Activated CD8-positive, alpha-beta T cell treated with anti-CD3 and anti-CD28 coated beads for 36 hours (primary cell): ENCODE results near the gene ATP5ME. TPM values are rescaled to one million over a fixed set of nuclear protein-coding genes. Genes with fewer than 3 reads are reported as not detected.

Experiments used
- ATAC-seq: fragments of 200-7000 bp; cut with Tn5 transposase; one replicate; pipeline ENCODE4 v1.10.0; 2021; ENCODE audit warnings: mild to moderate bottlenecking, moderate library complexity
- CTCF ChIA-PET: fragments of 350-600 bp; sonication (Branson Sonifier 250); formaldehyde crosslinking; loops from one replicate; lab custom pipeline; 2021; ENCODE audit warnings: antibody characterized with exemption; lab: Charles Lee
- POLR2A ChIA-PET: fragments of 350-600 bp; sonication (Branson Sonifier 250); formaldehyde crosslinking; loops from one replicate; lab custom pipeline; 2021; ENCODE audit warnings: antibody characterized with exemption; lab: Charles Lee
- DNase-seq: peaks from one replicate; pipeline ENCODE4 v3.0.0-alpha.2; 2020
- H3K27ac Mint-ChIP-seq: one replicate; pipeline ENCODE4 v1.8.0; 2021; ENCODE audit warnings: mild to moderate bottlenecking, mixed read lengths
- H3K27me3 Mint-ChIP-seq: one replicate; pipeline ENCODE4 v1.8.0; 2021; ENCODE audit warnings: mixed read lengths
- H3K36me3 Mint-ChIP-seq: one replicate; pipeline ENCODE4 v1.8.0; 2021; ENCODE audit warnings: low read depth, mixed read lengths
- H3K4me1 Mint-ChIP-seq: one replicate; pipeline ENCODE4 v1.8.0; 2021; ENCODE audit warnings: low read depth, mixed read lengths
- H3K4me3 Mint-ChIP-seq: one replicate; pipeline ENCODE4 v1.8.0; 2021; ENCODE audit warnings: mild to moderate bottlenecking, moderate library complexity, mixed read lengths
- H3K9me3 Mint-ChIP-seq: one replicate; pipeline ENCODE4 v1.8.0; 2021; ENCODE audit warnings: mixed read lengths
- intact Hi-C: fragments of 100-400 bp; cut with micrococcal nuclease; formaldehyde crosslinking; loops from one replicate; pipeline ENCODE4 v1.10.0; 2022
- total RNA-seq, 2 experiments: library from RNA; stranded (reverse); gene quantifications; one replicate each; pipeline ENCODE4 v1.2.3, GENCODE V29; 2021
- TF ChIP-seq, protein P1 (sequence below): fragments of 200-600 bp; IDR thresholded peaks from one replicate; pipeline ENCODE4 v1.8.0; 2022; ENCODE audit warnings: antibody characterized with exemption, mild to moderate bottlenecking

Gene ATP5ME
- total RNA-seq, 2 experiments from 2014 or later: 221 to 234 TPM

DNA sequence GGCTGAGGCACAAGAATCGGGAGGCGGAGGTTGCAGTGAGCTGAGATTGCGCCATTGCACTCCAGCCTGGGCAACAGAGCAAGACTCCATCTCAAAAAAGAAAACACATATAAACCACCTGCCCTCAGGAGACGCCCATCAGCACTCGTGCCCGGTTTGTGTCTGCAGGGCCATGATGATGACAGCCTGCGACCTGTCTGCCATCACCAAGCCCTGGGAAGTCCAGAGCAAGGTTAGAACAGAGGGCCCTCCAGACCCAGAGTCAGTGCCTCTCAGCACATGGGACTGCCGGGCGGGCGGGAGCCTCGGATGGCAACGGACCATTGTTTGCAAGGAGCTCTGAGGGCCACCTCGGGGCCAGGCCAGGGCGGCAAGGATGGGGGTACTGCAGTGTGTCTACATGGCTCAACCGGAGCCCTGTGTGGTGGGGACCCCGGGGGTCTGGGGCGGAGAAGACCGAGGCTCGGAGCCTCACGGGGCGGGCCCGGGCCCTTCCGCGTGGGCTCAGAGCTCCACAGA lies 9.3 kb downstream of the ATP5ME start:
- H3K27ac Mint-ChIP-seq: peak overlapping the region; percentile 88
- no peak for ATAC-seq
- POLR2A ChIA-PET: interaction anchor here (0.7 to 4.6 kb wide), 2 partner anchors 9 to 42 kb away, joined by 3 to 34 read pairs; partner anchors contain the start of genes ATP5ME and MYL5
- TF ChIP-seq, protein P1, sequence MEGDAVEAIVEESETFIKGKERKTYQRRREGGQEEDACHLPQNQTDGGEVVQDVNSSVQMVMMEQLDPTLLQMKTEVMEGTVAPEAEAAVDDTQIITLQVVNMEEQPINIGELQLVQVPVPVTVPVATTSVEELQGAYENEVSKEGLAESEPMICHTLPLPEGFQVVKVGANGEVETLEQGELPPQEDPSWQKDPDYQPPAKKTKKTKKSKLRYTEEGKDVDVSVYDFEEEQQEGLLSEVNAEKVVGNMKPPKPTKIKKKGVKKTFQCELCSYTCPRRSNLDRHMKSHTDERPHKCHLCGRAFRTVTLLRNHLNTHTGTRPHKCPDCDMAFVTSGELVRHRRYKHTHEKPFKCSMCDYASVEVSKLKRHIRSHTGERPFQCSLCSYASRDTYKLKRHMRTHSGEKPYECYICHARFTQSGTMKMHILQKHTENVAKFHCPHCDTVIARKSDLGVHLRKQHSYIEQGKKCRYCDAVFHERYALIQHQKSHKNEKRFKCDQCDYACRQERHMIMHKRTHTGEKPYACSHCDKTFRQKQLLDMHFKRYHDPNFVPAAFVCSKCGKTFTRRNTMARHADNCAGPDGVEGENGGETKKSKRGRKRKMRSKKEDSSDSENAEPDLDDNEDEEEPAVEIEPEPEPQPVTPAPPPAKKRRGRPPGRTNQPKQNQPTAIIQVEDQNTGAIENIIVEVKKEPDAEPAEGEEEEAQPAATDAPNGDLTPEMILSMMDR: no peak
- no peaks in the 10 kb centered on the region for H3K9me3 Mint-ChIP-seq
- H3K27me3 Mint-ChIP-seq: no peaks in the 10 kb centered on the region
- intact Hi-C loops: no loop called here
- peaks cover 21% of the 10 kb centered on the region for H3K4me1 Mint-ChIP-seq
- peak overlapping the region; percentile 81 for H3K4me3 Mint-ChIP-seq
- DNase-seq: no peak
- CTCF ChIA-PET: interaction anchor here (0.9 to 3.2 kb wide), 3 partner anchors 12 to 78 kb away, joined by 3 to 7 read pairs (median 3); no protein-coding TSS in a partner anchor
- H3K36me3 Mint-ChIP-seq: peaks cover 7% of the 10 kb centered on the region

- ChIA-PET POLR2A (interaction anchor here (0.7 to 4.6 kb wide), 5 partner anchors 10 to 346 kb away, joined by 3 to 34 read pairs (median 3); partner anchors contain the start of genes ATP5ME and MYL5), CTCF (interaction anchor here (0.9 to 3.2 kb wide), 3 partner anchors 10 to 79 kb away, joined by 3 to 7 read pairs (median 3); partner anchors contain the start of gene ATP5ME)
- Mint-ChIP-seq H3K27me3 (no peaks in the 10 kb centered on the region), H3K36me3 (peaks cover 8% of the 10 kb centered on the region), H3K27ac (peak overlapping the region; percentile 88), H3K4me3 (peak overlapping the region; percentile 81), H3K4me1 (peaks cover 21% of the 10 kb centered on the region), H3K9me3 (no peaks in the 10 kb centered on the region)
- TF ChIP-seq, protein P1: no peak
- intact Hi-C loops: no loop called here
- ATAC-seq: peak; percentile 85
- DNase-seq: peak; percentile 89
Measured at GRCh38 chr4:663438-664428, 10.3 kb downstream of the ATP5ME start.

GRCh38 chr4:663046-663437 lies 11.0 kb downstream of the ATP5ME start:
- Mint-ChIP-seq H3K27ac (peak overlapping the region; percentile 82), H3K9me3 (no peaks in the 10 kb centered on the region), H3K27me3 (no peaks in the 10 kb centered on the region), H3K4me1 (peaks cover 21% of the 10 kb centered on the region), H3K36me3 (peaks cover 8% of the 10 kb centered on the region), H3K4me3 (peak overlapping the region; percentile 81)
- ATAC-seq: peak; percentile 4
- CTCF ChIA-PET: no interaction called here
- POLR2A ChIA-PET: interaction anchor here (1.2 to 4.6 kb wide), 3 partner anchors 11 to 154 kb away, joined by 3 to 34 read pairs (median 4); partner anchors contain the start of genes ATP5ME and MYL5
- DNase-seq: no peak
- TF ChIP-seq, protein P1: no peak
- intact Hi-C loops: no loop called here

DNA sequence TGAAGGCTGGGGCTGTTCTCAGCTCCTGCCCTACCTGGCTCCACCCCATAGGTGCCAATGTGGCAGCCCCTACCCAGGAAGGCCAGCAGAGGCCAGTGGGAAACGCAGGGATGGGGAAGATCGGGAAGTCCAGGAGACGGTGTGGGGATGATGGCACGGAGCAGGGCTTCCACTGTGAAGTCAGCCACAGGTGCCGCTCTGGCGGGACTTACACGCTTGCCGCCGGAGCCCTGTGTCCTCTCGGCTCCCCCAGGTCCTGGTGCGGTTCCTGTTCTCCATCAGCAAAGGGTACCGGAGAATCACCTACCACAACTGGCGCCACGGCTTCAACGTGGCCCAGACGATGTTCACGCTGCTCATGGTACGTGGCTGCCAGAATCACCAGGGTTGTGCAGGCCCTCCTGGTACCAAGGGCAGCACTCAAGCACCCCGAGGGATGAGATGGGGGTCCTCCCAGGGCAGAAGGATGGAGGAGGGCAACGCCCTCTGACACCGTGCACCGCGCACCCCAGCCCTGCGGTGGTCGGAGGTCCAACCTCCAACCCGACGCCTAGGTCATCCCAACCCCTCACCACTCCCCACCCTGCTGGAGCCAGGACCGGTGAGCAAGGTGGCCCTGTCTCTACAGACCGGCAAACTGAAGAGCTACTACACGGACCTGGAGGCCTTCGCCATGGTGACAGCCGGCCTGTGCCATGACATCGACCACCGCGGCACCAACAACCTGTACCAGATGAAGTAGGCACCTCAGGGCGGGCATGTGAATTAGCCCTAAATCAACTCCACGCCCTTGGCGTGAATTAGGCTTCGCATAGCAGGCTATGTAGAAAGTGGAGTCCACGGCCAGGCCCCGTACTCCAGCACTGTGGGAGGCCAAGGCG lies 12.0 kb downstream of the ATP5ME start:
- Mint-ChIP-seq H3K4me3 (peak overlapping the region; percentile 81), H3K4me1 (peaks cover 21% of the 10 kb centered on the region), H3K27me3 (no peaks in the 10 kb centered on the region), H3K27ac (no peak overlapping the region), H3K9me3 (no peaks in the 10 kb centered on the region), H3K36me3 (peaks cover 8% of the 10 kb centered on the region)
- TF ChIP-seq, protein P1: no peak
- DNase-seq: no peak
- no peak for ATAC-seq
- CTCF ChIA-PET: no interaction called here
- POLR2A ChIA-PET: interaction anchor here (1.2 to 4.6 kb wide), 2 partner anchors 12 to 154 kb away, joined by 3 to 34 read pairs; partner anchors contain the start of genes ATP5ME and MYL5
- intact Hi-C loops: no loop called here
